GM19468 (cell line): ENCODE data around the gene TMEM267.
"Not testable (repeated sequence)": the region's sequence is repeated elsewhere in the genome, so short reads cannot be mapped to it uniquely, and the experiment has no call there.

ENCODE experiments used
- ATAC-seq: cut with Tn5 transposase; IDR thresholded peaks from one replicate; pipeline ENCODE4 v1.9.1; 2021; ENCODE audit warnings: mild to moderate bottlenecking, moderate library complexity, moderate number of reproducible peaks; ENCODE audit not compliant: unreplicated experiment; ENCODE audit errors: extremely low read depth

Gene TMEM267

DNA sequence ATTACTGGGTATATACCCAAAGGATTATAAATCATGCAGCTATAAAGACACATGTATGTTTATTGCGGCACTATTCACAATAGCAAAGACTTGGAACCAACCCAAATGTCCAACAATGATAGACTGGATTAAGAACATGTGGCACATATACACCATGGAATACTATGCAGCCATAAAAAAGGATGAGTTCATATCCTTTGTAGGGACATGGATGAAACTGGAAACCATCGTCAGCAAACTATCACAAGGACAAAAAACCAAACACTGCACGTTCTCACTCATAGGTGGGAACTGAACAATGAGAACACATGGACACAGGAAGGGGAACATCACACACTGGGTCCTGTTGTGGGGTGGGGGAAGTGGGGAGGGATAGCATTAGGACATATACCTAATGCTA, 18.2 kb downstream of the TMEM267 start:
- not testable (repeated sequence) for ATAC-seq

DNA sequence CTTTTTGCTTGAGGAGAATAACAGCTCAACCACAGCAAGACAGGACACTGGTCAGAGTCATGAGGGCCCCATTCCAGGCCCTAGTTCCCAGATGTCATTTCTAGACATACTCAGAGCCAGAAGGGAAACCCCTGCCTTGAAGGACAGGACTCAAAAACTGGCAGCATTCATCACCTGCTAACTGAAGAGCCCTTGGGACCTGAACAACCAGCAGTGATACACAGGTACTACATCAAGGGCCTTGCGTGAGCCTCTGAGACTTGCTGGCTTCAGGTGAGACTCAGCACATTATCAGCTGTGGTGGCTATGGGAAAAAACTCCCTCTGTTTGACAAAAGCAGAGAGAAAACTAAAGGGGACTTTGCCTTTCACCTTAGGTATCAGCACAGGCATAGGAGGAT, 22.6 kb downstream of the TMEM267 start:
- no peak for ATAC-seq

DNA sequence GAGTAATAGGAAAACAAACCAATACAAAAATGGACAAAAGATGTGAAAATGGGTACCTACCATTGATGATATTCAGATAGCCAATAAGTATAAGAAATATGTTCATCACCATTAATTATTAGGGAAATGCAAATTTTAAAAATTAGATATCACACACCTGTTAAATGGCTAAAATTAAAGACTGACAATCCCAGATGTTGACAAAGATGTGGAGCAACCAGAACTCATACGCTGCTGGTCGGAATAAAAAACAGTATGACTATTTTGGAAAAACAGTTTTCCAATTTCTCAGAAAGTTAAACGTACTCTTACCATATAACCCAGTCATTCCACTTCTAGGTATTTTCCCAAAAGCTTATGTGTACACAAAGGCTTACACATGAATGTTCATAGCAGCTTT, 27.1 kb downstream of the TMEM267 start:
- no peak for ATAC-seq

DNA sequence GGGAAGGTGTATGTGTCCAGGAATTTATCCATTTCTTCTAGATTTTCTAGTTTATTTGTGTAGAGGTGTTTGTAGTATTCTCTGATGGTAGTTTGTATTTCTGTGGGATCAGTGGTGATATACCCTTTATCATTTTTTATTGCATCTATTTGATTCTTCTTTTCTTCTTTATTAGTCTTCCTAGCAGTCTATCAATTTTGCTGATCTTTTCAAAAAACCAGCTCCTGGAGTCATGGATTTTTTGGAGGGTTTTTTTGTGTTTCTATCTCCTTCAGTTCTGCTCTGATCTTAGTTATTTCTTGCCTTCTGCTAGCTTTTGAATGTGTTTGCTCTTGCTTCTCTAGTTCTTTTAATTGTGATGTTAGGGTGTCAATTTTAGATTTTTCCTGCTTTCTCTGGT, 42.1 kb downstream of the TMEM267 start:
- not testable (repeated sequence) for ATAC-seq

DNA sequence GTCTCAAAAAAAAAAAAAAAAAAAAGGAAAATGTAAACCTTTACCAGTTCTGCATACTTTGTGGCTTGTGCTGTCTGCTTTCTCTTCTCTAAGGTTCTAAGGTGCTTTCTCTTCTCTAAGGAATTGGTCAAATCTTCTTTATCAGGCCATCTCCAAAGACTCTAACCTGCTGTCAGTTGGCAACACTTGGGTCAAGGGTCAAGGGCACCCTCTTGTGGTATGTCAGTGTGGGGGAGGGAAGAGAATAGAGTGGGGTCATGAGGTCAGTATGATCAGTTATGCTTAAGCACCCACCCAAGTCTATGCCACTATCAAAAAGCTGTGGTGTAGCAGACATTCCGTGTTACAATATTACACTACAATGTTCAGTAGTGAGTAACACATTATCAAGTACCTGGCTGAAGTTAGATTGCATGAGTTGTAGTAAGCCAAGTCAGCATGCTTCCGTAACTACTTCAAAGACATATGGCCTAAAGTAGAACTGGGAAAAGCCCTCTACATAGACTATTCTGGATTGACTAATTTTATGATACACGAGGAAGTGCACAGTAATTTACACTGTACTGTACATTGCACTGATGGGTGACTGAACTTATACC, 46.5 kb downstream of the TMEM267 start:
- ATAC-seq = no peak

DNA sequence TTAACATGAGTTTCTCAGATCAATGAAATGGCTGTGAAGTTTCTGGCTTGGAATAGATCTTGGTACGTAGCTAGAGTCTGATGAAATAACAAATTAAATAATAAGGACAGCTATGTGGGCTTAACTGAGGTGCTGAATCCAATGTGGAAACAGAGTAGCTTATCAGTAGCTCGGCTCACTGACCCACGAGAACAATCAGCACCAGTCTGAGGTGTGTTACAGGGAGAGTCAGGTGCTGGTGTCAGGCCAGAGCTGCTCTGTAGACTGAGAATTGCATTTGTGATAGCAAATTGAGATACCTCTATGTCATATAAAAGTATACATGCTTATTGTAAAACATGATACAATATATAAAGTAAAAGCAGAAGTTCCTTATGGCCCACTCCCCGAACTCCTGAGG, 50.3 kb downstream of the TMEM267 start:
- ATAC-seq = no peak

DNA sequence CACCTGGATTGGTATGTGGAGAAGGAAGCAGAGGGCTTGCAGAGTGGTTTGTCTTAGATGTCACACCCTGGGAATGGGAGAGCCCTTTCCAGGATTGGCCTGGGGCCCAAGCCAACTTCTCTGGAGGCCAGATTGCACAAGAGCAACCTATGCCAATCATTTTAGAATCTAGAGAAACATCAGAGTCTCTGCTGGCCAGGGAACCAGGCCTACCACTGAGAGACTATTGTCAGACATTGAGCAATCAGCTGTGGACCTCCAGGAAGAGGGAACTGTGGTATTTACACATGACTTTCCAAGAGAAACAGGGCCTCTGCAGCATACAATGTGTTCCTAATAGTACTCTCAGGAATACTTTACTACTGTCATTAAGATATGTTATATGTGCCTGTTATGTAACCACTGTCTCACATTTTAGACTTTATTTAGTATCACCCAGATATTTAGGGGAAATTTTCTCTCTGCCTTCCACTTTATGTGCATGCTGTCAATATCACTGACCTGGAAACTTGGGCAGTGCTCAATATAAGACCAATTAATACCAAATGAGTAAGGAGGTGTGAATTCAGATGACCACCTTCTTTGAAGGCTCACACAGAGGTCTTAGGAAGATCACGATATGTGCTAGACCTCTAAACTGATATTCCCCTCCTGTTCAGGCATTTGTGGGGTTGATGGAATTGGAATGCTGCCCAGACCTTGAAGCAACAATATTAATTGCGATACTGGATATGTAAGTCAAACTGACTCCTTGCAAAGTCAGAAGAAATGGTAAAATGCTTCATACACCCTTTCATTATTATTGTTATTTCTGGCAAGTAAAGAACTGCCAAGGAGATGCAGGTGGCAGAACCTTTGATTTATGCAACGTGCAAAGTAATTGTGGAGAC, 50.9 kb downstream of the TMEM267 start:
- ATAC-seq = no peak

DNA sequence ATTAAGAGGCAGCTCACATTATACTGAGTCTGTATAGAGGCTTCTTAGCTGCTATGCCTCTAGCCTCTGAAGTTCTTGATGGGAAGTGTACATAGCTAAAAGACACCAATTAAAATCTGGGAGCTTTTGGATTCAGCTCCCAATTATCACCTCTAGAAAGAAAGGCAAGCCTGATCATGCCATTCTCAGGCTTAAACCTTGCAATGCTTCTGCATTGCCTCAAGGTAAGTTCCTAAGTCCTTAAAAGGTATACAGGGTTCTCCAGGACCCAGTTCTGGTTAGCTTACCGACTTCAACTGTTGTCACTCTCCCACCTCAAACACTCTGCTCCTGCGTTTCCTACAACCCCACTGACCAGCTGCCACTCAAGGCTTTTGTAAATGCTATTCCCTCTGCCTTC, 54.0 kb downstream of the TMEM267 start:
- no peak for ATAC-seq

DNA sequence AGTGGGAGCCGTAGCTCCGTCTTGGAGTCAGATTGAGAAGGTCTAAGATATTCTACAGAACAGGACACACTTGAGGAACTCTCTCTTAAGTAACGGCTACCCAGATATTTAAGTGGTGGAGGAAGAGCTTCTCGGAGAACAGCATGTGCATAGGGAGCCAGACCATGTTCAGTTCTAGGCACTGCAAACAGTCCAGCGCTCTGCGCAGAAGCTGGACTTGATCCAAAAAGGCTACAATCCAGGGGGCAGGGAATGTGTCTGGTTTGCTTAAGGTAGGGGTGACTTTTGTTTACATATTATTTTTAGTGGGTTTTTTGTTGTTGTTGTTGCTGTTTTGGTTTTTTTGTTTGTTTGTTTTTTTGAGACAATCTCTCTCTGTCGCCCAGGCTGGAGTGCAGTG, 54.6 kb downstream of the TMEM267 start:
- no peak for ATAC-seq

DNA sequence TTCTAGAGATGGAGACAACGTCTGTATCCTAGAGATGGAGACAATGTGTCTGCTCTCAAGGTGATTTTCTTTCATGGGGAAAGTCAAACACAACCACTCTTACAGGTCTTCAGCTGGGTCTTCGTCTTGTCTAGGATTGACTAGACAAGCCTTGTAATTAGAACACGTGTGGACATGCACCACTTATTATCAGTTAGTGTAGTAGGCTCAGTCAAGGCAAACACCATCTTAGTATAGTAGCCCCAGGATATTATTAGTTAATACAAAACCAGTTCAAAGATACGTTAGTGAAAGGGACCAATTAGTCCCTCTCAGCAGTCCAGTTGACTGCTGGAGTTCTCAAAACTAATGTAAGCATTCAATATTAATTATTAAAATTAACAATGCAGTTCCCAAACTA, 56.4 kb downstream of the TMEM267 start:
- ATAC-seq = no peak

DNA sequence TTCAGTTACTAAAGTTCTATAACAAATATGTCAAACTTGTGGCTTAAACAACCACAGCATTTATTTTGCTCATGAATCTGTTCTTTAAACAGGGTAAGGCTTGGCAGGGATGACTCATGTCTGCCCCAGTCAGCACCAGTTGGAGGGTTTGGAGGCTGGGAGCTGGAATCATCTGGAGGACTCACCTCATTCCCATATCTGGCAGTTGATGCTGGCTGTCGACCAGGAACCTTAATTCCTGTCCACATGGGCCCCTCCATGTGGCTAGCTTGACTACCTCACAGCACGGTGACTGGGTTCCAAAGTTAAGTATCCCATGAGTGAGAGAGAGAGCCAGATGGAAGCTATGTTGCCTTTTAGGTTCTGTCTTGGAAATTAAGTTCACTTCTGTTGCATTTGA, 57.7 kb downstream of the TMEM267 start:
- no peak for ATAC-seq

DNA sequence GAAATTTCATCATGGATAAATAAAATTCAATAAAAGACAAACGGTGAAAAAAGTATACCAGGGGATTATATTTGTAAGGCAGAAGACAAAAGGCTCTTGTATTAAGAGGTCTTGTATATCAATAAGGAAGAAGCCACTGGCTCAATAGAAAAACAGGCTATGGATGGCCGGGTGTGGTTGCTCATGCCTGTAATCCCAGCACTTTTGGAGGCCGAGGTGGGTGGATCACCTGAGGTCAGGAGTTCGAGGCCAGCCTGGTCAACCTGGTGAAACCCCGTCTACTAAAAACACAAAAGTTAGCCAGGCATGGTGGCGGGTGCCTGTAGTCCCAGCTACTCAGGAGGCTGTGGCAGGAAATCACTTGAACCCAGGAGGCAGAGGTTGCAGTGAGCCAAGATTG, 60.6 kb downstream of the TMEM267 start:
- not testable (repeated sequence) for ATAC-seq

DNA sequence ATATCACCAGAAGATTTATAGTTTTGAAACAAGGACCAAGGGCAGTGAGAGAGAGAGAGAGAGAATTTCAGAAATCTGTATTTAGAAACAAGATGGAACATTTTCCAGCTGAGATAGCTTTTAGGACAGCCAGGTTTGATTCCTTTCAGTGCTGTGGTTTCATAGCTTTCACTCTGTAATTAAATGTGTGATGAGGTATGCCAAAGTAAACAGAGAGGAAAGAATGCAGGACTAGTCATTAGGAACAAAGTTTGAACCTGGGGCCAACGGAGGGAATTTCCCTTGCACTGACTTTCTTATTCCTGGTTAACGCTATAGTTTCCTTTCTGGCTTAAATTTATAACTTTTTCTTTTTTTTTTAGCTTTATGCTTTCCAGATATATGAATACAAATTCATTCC, 61.5 kb downstream of the TMEM267 start:
- no peak for ATAC-seq

DNA sequence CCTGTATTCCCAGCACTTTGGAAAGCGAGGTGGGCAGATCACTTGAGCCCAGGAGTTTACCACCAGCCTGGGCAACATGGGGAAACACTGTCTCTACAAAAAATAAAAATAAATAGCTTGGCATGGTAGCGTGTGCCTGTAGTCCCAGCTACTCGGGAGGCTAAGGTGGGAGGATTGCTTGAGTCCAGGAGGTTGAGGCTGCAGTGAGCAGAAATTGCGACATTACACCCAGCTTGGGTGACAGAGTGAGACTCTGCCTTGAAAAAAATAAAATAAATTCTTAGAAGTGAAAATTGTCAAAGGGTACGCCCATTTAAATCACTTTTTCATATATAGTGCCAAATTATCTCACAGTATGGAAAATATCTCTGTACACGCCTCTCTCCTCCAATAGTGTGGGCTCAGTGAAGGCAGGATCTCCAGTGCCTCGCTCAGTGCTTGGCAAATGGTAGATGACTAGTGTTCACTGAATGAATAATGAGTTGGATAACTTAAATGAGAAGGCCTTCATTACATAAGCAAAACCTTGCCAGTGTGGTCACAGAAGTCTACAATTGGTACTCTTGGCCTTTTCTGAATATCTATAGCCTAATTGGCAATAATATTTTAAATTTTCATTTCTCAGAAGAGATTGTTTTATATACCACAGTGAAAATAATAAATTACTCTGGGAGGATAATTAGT, 62.1 kb downstream of the TMEM267 start:
- ATAC-seq = no peak

DNA sequence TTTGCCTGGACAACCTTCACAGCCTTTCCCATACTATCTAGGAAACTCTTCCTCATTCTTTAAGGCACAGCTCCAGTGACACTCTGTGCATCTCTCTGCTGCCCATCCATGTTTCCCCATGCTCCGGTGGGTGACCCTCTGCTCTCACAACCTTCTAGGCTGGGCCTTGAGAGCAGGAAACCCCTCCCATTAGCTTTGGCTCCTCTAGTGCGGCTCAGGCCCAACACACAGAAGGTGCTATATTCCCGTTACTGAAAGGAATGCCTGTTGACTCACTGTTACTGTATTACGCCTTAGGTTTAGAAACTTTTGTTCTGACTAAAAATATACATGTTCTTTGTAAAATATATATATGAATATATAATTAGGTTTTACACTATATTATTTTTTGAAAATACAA, 63.4 kb downstream of the TMEM267 start:
- no peak for ATAC-seq

DNA sequence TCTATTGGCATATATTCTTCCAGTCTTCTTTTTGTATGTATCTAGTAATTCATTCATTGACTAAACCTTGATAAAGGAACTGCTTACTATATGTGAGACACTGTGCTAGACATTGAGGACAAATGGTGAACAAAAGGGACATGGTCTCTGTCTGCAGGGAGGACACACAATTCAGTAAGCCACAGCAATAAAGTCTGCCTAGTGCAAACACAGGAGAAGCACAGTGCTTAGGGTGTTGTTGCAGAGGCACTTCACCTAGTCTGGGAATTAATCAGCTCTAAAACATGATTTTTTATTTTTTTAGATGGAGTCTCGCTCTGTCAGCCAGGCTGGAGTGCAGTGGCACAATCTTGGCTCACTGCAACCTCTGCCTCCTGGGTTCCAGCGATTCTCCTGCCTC, 65.1 kb downstream of the TMEM267 start:
- ATAC-seq = no peak

DNA sequence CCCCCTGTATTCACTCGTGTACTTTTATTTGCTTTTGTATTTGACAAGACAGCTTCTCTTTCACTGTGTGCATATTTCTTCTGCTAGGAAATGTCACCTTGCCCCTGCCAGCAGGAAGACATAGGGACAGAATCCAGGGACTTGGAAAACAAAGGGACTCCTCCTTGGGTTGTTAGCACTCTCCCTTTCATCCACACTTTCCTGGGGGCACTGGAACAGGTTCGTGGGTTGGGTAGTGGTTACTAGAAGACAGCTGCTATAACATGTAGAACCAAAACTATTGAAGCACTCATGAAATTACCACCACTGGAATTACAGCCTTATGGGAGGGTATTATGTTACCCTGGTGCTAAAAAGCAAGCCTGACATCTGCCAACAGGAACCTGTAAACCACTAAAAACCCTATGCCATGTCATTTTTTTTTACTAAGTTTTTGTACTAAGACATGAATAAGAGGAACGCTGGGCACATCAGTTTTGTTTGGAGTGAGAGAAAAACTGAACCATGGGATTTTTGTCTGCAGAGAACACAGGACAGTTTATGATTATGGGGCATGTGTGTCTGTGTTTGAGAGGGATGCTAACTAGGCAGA, 66.8 kb downstream of the TMEM267 start:
- ATAC-seq = no peak

DNA sequence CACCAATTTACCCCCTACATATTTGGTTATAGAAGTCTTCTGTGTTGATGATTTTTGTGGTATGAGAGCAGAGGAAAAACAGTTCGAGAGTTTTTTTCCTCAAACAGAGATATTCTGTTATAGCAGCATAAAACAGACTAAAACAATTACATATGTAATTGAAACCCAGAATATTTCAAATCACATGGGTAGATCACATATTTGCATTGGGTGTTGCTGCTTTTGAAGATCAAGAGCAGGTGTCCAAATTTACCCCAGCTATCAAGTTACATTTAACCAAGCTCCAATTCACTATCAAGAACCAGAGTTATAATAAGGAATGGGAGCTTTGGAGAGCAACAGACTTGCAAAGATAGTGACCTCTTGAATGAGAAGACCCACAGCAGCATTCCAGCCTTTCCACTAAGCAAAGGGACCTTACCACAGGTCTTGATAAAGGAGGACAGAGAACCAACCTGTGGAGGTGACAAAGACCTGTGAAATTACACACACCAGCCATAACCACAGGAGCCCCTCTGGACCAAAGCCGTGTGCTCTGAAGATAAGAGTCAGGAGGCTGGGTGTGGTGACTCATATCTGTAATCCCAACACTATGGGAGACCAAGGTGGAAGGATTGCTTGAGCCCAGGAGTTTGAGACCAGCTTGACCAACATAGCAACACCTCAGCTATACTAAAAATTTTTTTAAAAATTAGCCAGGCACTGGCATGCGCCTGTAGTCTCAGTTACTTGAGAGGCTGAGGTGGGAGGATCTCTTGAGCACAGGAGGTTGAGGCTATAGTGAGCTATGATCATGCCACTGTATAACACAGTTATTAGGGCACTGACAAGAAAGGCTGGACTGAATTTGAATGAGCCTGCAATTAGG, 67.5 kb downstream of the TMEM267 start:
- ATAC-seq = no peak

DNA sequence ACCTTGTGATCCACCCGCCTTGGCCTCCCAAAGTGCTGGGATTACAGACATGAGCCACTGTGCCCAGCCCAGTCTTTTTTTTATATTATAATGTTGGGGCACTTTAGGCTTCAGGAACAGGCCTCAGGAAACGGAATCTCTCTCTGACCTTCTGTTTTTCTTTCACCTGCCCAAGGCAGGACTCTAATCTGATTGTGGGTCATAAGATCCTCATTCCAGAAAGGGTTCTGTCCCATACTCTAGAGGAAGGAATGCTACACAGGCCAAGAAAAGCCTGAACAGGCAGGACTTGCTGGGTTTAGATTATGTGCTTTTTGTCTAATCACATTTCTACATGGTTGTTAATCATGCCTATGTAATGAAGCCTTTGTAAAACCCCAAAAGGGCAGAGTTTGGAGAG, 69.7 kb downstream of the TMEM267 start:
- ATAC-seq = no peak

DNA sequence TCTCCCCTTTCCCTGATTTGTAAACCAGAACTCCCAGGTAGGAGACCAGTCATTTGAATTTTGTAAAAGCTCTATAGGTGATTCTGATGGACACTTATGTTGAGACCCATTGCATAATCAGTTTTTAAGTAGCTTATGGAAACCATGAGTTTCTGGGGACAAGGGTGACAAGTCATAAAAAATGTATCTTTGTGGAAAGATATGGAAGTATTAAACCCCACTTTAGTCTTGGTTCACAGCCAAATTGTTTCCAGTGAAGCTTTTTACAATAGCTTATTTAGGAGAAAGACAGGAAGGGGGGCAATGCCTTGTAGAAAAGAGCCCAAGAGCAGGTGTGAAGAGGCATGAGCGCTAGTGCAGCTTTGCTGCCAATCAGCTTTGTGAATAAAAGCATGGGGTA, 71.0 kb downstream of the TMEM267 start:
- ATAC-seq = no peak
